Neural cell (in vitro differentiated cells): ENCODE measurements around the gene SLC2A6. TPM values are rescaled to one million over a fixed set of nuclear protein-coding genes. Genes with fewer than 3 reads are reported as not detected.

Experiments used
- H2AFZ ChIP-seq: fragments of 200-600, 300-800 bp; sonication (generic), shearing (Covaris generic); 2 replicates; pipeline ENCODE4 v1.6.0; 2014; ENCODE audit warnings: low read depth, mild to moderate bottlenecking, antibody characterized with exemption, low read length, moderate library complexity
- H3F3A ChIP-seq: fragments of 200-600 bp; shearing (Covaris generic); 2 replicates; pipeline ENCODE4 v1.6.1; 2016; ENCODE audit warnings: mild to moderate bottlenecking, moderate library complexity, mixed read lengths, antibody characterized with exemption, low read length; ENCODE audit not compliant: insufficient read depth, poor library complexity, severe bottlenecking
- H3K27ac ChIP-seq: fragments of 200-600, 300-800 bp; sonication (generic), shearing (Covaris generic); 2 replicates; pipeline ENCODE4 v1.5.1; 2014; ENCODE audit warnings: mild to moderate bottlenecking, low read length, moderate library complexity
- H3K27me3 ChIP-seq: fragments of 300-800, 200-600 bp; sonication (generic), shearing (Covaris generic); 2 replicates; pipeline ENCODE4 v1.6.0; 2014; ENCODE audit warnings: mild to moderate bottlenecking, low read depth, low read length, moderate library complexity; ENCODE audit not compliant: insufficient read depth
- H3K36me3 ChIP-seq: fragments of 300-800, 200-600 bp; sonication (generic), shearing (Covaris generic); 2 replicates; pipeline ENCODE4 v1.5.1; 2014; ENCODE audit warnings: mild to moderate bottlenecking, antibody characterized with exemption, low read length, moderate library complexity; ENCODE audit not compliant: insufficient read depth
- H3K4me2 ChIP-seq: fragments of 300-800, 200-600 bp; sonication (generic), shearing (Covaris generic); 2 replicates; pipeline ENCODE4 v1.6.0; 2014; ENCODE audit warnings: mild to moderate bottlenecking, low read length
- H3K4me3 ChIP-seq: fragments of 300-800, 200-600 bp; sonication (generic), shearing (Covaris generic); 2 replicates; pipeline ENCODE4 v1.5.1; 2014; ENCODE audit warnings: mild to moderate bottlenecking, low read length, moderate library complexity
- H3K79me2 ChIP-seq: fragments of 200-600 bp; shearing (Covaris generic); replicated peaks from 2 replicates; pipeline ENCODE4 v1.6.0; 2014; ENCODE audit warnings: mild to moderate bottlenecking, low read length, moderate library complexity; ENCODE audit not compliant: insufficient read depth
- H3K9ac ChIP-seq: fragments of 300-800, 200-600 bp; sonication (generic), shearing (Covaris generic); 2 replicates; pipeline ENCODE4 v1.6.1; 2016; ENCODE audit warnings: mild to moderate bottlenecking, low read length, mixed read lengths
- H3K9me2 ChIP-seq: fragments of 200-600 bp; shearing (Covaris generic); 2 replicates; pipeline ENCODE4 v1.6.1; 2016; ENCODE audit warnings: mild to moderate bottlenecking, low read length, mixed read lengths; ENCODE audit not compliant: insufficient read depth
- H3K9me3 ChIP-seq: fragments of 200-600, 300-800 bp; sonication (generic), shearing (Covaris generic); 2 replicates; pipeline ENCODE4 v1.6.1; 2016; ENCODE audit warnings: mild to moderate bottlenecking, mixed run types, low read length, moderate library complexity, mixed read lengths
- H4K20me1 ChIP-seq: fragments of 200-600 bp; shearing (Covaris generic); 2 replicates; pipeline ENCODE4 v1.6.1; 2016; ENCODE audit warnings: mild to moderate bottlenecking, mixed run types; ENCODE audit not compliant: insufficient read depth
- CTCF ChIP-seq: fragments of 450-650 bp; IDR thresholded peaks from 2 replicates; pipeline ENCODE4 v1.5.1; 2014; ENCODE audit warnings: antibody characterized with exemption, mild to moderate bottlenecking, moderate library complexity; ENCODE audit not compliant: poor library complexity, severe bottlenecking
- EP300 ChIP-seq: fragments of 450-650 bp; conservative IDR thresholded peaks from 2 replicates; pipeline ENCODE4 v1.6.1; 2014; ENCODE audit warnings: antibody characterized with exemption, mild to moderate bottlenecking, moderate library complexity; ENCODE audit not compliant: poor library complexity, severe bottlenecking
- EZH2 ChIP-seq: fragments of 200-600, 300-800 bp; shearing (Covaris generic), sonication (generic); IDR thresholded peaks from 2 replicates; pipeline ENCODE4 v1.6.1; 2014; ENCODE audit warnings: antibody characterized with exemption, low read length, borderline replicate concordance, mild to moderate bottlenecking; ENCODE audit not compliant: insufficient read depth, poor library complexity, severe bottlenecking
- POLR2AphosphoS5 ChIP-seq: IDR thresholded peaks from 2 replicates; pipeline ENCODE4 v1.6.1; 2012
- RAD21 ChIP-seq: fragments of 450-650 bp; conservative IDR thresholded peaks from 2 replicates; pipeline ENCODE4 v1.6.1; 2014; ENCODE audit warnings: antibody characterized with exemption, mild to moderate bottlenecking, moderate library complexity
- REST ChIP-seq: IDR thresholded peaks from 2 replicates; pipeline ENCODE4 v1.6.1; 2012; ENCODE audit warnings: borderline replicate concordance
- SMC3 ChIP-seq: fragments of 450-650 bp; conservative IDR thresholded peaks from 2 replicates; pipeline ENCODE4 v1.6.1; 2014; ENCODE audit warnings: antibody characterized with exemption, mild to moderate bottlenecking, moderate library complexity; ENCODE audit not compliant: poor library complexity
- TAF1 ChIP-seq: IDR thresholded peaks from 2 replicates; pipeline ENCODE4 v1.6.1; 2012; ENCODE audit warnings: low read depth
- polyA plus RNA-seq: library from polyadenylated mRNA; depleted of rRNA; stranded (reverse); fragments of >200 nt; gene quantifications from 2 replicates; pipeline ENCODE4 v1.2.3, GENCODE V29; 2014

The SLC2A6 gene
- polyA plus RNA-seq, 1 donor from 2014 or later = 11.5 TPM

- Histone ChIP-seq H3K4me2 (no peak overlapping the region), H4K20me1 (no peaks in the 10 kb centered on the region), H3K9ac (no peak overlapping the region), H3K27me3 (no peaks in the 10 kb centered on the region), H3K36me3 (no peaks in the 10 kb centered on the region), H3F3A (no peaks in the 10 kb centered on the region), H3K9me3 (no peaks in the 10 kb centered on the region), H3K79me2 (no peaks in the 10 kb centered on the region), H3K9me2 (no peaks in the 10 kb centered on the region), H3K4me3 (no peak overlapping the region), H2AFZ (no peak overlapping the region), H3K27ac (no peak overlapping the region)
- TF ChIP-seq EP300 = no peak
- TF ChIP-seq POLR2AphosphoS5 = no peak
- TF ChIP-seq RAD21 = no peak
- TF ChIP-seq REST = no peak
- no peak for TF ChIP-seq EZH2
- no peak for TF ChIP-seq TAF1
- no peak for TF ChIP-seq CTCF
Measured at GRCh38 chr9:133528001-133528875, 49.3 kb upstream of the SLC2A6 start.

GRCh38 chr9:133527444-133527920 lies 48.6 kb upstream of the SLC2A6 start:
- no peak overlapping the region for H3K4me3 ChIP-seq
- no peak for TF ChIP-seq EZH2
- no peak for TF ChIP-seq RAD21
- TF ChIP-seq EP300 = no peak
- no peak for TF ChIP-seq CTCF
- TF ChIP-seq POLR2AphosphoS5 = no peak
- TF ChIP-seq REST = no peak
- TF ChIP-seq TAF1 = no peak
- TF ChIP-seq SMC3 = no peak
- no peaks in the 10 kb centered on the region for H3K9me3 ChIP-seq
- H3K27me3 ChIP-seq = no peaks in the 10 kb centered on the region
- H3K79me2 ChIP-seq = no peaks in the 10 kb centered on the region
- H3F3A ChIP-seq = no peaks in the 10 kb centered on the region
- H4K20me1 ChIP-seq = no peaks in the 10 kb centered on the region
- H3K4me2 ChIP-seq = no peak overlapping the region
- H3K9ac ChIP-seq = no peak overlapping the region
- no peaks in the 10 kb centered on the region for H3K9me2 ChIP-seq
- no peaks in the 10 kb centered on the region for H3K36me3 ChIP-seq
- no peak overlapping the region for H2AFZ ChIP-seq
- no peak overlapping the region for H3K27ac ChIP-seq
